Measurements from ENCODE around the gene TCAF1. TPM values are rescaled to one million over a fixed set of nuclear protein-coding genes. Genes with fewer than 3 reads are reported as not detected.

TCAF1 gene, protein sequence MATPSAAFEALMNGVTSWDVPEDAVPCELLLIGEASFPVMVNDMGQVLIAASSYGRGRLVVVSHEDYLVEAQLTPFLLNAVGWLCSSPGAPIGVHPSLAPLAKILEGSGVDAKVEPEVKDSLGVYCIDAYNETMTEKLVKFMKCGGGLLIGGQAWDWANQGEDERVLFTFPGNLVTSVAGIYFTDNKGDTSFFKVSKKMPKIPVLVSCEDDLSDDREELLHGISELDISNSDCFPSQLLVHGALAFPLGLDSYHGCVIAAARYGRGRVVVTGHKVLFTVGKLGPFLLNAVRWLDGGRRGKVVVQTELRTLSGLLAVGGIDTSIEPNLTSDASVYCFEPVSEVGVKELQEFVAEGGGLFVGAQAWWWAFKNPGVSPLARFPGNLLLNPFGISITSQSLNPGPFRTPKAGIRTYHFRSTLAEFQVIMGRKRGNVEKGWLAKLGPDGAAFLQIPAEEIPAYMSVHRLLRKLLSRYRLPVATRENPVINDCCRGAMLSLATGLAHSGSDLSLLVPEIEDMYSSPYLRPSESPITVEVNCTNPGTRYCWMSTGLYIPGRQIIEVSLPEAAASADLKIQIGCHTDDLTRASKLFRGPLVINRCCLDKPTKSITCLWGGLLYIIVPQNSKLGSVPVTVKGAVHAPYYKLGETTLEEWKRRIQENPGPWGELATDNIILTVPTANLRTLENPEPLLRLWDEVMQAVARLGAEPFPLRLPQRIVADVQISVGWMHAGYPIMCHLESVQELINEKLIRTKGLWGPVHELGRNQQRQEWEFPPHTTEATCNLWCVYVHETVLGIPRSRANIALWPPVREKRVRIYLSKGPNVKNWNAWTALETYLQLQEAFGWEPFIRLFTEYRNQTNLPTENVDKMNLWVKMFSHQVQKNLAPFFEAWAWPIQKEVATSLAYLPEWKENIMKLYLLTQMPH
- 42.6 TPM for total RNA-seq
- long read RNA-seq, full-length matches to known transcripts, result 12 of 67 reads
- long read RNA-seq, partial matches to known transcripts, result 31 of 67 reads
- long read RNA-seq, other reads (novel, unspliced or antisense), result 24 of 67 reads

DNA sequence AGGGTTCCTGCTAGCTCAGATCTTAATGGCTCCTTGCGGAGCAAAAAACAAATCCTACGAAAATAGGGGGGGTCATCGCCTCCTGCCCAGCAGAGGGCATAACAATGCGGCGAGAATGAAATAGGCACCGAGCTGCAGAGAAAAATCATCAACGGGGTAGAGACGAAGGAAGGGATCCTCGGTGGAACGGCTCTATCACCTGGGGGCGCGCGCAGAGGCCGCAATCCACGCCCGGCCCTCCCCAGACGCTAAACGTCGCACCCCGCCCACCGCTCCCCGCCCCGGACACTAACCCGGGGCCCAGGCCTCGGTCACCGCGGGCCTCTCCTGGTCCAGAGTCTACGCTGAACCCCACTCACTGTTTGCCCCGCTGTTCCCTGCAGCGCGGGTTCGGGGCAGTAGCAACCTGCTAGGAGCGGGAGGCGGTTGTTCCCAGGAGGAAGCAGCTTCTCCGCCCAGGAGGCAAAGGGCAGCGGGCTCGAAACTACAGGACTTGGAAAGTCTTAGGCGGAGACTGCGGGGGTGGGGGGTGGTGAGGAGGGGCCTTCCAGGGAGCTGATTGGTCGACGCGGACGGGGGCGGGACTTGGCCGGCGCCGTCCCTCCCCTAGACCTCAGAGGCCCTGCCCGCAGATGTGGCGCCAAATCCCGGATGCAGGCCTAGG lies at the start of gene TCAF1:
Gene TCAF1 (minus strand): TSS at position 509 of the 664 bp plus-strand sequence. CDS start 25,568 bp downstream, outside the sequence.
- TF ChIP-seq, protein P1, sequence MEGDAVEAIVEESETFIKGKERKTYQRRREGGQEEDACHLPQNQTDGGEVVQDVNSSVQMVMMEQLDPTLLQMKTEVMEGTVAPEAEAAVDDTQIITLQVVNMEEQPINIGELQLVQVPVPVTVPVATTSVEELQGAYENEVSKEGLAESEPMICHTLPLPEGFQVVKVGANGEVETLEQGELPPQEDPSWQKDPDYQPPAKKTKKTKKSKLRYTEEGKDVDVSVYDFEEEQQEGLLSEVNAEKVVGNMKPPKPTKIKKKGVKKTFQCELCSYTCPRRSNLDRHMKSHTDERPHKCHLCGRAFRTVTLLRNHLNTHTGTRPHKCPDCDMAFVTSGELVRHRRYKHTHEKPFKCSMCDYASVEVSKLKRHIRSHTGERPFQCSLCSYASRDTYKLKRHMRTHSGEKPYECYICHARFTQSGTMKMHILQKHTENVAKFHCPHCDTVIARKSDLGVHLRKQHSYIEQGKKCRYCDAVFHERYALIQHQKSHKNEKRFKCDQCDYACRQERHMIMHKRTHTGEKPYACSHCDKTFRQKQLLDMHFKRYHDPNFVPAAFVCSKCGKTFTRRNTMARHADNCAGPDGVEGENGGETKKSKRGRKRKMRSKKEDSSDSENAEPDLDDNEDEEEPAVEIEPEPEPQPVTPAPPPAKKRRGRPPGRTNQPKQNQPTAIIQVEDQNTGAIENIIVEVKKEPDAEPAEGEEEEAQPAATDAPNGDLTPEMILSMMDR (IDR thresholded peaks at IDR 0.05), result peak; percentile 27
- peak; percentile 99 for ATAC-seq
- H3K27ac ChIP-seq, result peak within 1 kb of the TSS; percentile 89
- H3K4me3 ChIP-seq, result peak within 1 kb of the TSS; percentile 76
- intact Hi-C loops (cut with DNase I), result no loop called here
- no peaks in the 10 kb centered on the region for H3K9me3 ChIP-seq
- H3K27me3 ChIP-seq, result no peaks in the 10 kb centered on the region
- no peaks in the 10 kb centered on the region for H3K36me3 ChIP-seq
- H3K4me1 ChIP-seq, result peaks cover 9% of the 10 kb centered on the region
- DNase-seq, result peak; percentile 97

DNA sequence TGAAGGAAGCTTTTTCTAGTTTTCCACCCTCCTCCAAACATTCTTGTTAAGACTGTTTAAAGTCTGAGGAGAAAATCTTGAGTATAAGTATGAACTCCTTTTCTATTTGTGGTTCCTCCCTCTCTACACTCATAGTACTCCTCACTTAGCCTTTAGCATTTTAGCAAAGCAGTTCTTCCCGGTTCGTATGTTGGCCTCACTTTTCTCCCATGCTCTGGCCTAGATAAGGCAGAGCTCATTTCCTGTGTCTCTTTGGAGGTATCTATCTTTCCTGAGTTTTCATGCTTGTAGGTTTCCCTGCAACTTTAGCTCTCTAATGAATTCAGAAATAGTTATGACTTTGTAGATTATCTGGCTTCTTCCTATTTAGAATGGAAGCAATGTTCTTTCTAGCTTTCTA lies 46.8 kb upstream of the TCAF1 start:
- TF ChIP-seq, protein P1 (IDR thresholded peaks at IDR 0.05), result no peak

DNA sequence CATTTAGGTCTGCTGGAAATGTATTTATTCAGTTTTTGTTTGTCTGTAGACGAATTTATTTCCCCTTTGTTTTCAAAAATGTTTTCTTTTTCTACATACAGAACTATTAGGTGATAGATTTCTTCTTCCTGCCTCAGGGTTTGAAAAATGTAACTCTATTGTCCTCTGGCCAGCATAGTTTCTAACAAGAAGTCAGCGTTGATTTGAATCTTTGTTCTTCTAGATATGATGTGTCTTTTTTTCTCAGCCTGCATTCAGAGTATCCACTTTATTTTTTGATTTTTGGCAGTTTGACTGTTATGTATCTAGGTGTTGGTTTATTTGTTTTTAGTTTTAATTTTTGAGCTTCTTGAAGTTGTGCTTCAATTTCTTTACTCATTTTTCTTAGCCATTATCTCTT lies 45.1 kb upstream of the TCAF1 start:
- DNase-seq (no peak), ATAC-seq (no peak)
- H3K27me3 ChIP-seq, result no peaks in the 10 kb centered on the region
- no peak overlapping the region for H3K27ac ChIP-seq
- TF ChIP-seq, protein P1 (IDR thresholded peaks at IDR 0.05), result no peak
- H3K9me3 ChIP-seq, result no peaks in the 10 kb centered on the region
- no peaks in the 10 kb centered on the region for H3K36me3 ChIP-seq
- H3K4me1 ChIP-seq, result no peaks in the 10 kb centered on the region
- H3K4me3 ChIP-seq, result no peak overlapping the region
- intact Hi-C loops (cut with DNase I), result no loop called here

More for the DNA sequence above, 46.8 kb upstream of the TCAF1 start:
- no peaks in the 10 kb centered on the region for H3K27me3 ChIP-seq
- intact Hi-C loops (cut with DNase I), result no loop called here
- no peaks in the 10 kb centered on the region for H3K9me3 ChIP-seq
- no peaks in the 10 kb centered on the region for H3K4me1 ChIP-seq
- no peak overlapping the region for H3K4me3 ChIP-seq
- DNase-seq (no peak), ATAC-seq (no peak)
- no peak overlapping the region for H3K27ac ChIP-seq
- no peaks in the 10 kb centered on the region for H3K36me3 ChIP-seq

DNA sequence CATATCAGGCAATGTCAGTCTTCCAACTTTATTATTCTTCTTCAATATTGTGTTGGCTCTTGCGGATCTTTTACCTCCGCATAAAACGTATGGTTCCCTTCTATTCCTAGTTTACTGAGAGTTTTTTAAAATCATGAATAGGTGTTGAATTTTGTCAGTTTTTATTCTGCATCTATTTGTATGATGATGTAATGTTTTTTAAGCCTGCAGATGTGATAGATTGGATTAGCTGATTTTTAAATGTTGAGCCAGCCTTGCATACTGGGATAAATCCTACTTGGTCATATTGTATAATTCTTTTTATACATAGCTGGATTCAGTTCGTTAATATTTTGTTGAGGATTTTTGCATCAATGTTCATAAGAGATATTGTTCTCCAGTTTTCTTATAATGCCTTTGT lies 43.4 kb upstream of the TCAF1 start:
- H3K36me3 ChIP-seq, result no peaks in the 10 kb centered on the region
- no peaks in the 10 kb centered on the region for H3K9me3 ChIP-seq
- H3K4me1 ChIP-seq, result no peaks in the 10 kb centered on the region
- H3K4me3 ChIP-seq, result no peak overlapping the region
- ATAC-seq (no peak), DNase-seq (no peak)
- intact Hi-C loops (cut with DNase I), result no loop called here
- no peaks in the 10 kb centered on the region for H3K27me3 ChIP-seq
- TF ChIP-seq, protein P1 (IDR thresholded peaks at IDR 0.05), result no peak
- no peak overlapping the region for H3K27ac ChIP-seq

Data from upper lobe of right lung (tissue), 1 donor.